DMS 273 (cell line): Measurements from ENCODE around the gene MXD4.

Experiments used
- DNase-seq: peaks from one replicate; lab custom pipeline; 2025; ENCODE audit not compliant: unreplicated experiment; lab: John Stamatoyannopoulos, UW

The MXD4 gene

DNA sequence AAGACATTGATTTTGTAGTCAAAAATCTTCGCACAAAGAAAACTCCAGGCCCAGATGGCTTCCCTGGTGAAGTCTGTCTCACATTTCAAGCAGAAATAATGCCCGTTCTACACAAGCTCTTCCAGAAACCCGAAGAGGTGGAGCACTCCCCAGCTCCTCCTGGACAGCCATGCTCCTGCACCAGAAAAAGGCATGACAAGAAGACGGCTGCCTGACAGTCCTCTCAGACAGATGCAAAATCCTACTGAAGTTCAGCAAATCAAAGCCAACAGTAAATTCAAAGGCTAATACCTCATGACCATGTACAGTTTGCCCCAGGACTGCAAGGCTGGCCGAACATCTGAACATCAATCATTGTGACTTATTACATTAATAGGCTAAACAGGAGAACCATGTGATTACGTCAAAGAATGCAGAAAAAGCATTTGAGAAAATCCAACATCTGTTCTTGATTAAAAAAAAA, 30.8 kb upstream of the MXD4 start:
- peak; percentile 50 for DNase-seq

DNA sequence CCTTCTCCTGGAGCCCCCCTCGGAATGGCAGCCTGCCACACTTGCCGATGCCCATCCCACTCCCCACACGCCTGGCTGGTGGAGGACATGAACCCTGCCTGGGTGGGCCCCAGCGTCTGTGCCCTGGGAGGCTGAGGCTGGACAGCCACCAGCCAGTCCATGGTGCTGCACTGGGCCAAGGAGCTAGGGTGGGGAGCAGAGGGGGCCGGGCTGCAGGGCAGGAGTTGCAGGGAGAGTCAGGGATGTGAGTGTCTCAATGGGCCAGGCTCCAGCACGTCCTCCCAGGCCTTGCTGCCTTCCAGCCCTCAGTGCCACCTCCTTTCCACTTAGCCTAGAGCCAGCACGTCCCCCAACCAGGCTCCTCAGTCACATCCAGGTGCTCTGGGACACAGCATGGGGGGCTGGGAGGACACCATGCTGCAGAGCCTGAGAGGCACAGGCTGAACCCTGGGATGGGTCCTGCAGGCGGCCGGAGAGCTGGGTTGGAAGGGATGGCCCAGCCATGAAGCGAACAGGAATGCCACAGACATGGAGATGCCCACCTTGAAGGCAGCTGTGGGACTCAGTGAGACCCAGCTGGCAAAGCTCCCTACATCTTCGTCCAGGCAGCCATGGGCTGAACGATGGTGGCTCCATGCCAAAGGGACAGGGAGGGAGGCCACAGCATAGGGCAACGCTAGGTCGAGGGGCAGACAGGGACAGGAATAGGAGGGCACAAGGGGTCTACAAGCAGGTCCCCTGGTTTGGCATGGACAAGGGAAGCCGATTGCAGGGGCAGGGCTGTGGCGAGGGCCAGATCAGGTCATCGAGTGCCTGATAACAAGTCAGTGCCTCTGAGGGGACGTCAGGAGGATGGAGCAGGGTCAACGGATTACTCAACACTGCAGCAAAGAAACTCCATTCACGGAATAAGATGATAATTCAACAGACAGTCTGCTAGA, 30.1 kb upstream of the MXD4 start:
- no peak for DNase-seq

DNA sequence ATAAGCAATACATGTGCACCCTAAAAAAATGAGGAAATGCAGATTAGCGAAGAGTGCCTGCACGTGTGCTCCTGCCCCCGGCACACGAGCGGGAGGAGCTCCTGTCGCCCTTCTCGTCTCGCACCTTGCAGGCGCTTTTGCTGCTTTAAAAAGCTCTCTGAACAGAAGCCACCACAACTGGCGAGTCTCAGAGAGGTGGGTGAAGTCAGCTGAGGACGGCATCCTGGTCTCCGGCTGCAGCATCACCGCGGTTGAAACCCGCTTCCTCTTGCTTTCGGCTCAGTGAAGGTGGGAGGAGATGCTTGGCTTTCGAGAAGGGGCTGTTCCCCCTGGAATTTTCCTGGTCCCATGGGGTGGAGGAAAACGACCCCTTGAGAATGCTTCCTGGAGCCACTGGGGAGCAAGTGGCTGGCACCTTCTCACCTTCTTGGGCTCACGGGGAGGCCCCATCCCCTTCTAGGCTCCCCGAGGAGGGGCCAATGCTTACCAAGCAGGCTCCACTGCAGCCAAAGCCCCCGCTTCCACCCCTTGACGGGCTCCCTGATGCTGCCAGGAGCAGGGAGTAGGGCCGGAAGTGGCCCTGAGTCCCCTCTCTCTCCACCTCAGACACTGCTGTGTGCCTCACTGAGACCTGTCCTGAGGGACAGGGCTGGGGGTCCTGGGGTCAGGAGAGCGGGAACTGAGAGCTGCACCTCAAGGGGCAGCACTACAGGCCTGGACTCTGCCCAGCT, 29.2 kb upstream of the MXD4 start:
- no peak for DNase-seq

DNA sequence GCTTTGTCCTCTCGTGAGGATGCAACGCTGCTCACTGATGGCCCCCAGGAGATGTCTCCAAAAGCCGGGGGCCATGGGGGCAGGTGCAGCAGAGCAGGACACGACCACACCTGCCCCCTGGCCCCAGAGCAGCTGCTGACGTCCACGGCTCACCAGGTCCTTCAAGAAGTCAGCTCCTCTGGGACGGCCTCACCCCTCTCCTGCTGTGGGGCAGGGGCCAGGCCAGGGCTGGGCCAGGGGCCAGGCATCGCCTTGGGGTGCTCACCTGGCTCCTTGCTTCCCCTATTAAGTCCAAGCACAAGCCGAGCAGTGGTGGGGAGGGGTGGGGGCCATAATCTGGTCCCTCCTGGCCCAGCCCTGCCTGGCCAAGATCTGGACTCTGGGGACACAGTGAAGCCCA, 28.6 kb upstream of the MXD4 start:
- no peak for DNase-seq

DNA sequence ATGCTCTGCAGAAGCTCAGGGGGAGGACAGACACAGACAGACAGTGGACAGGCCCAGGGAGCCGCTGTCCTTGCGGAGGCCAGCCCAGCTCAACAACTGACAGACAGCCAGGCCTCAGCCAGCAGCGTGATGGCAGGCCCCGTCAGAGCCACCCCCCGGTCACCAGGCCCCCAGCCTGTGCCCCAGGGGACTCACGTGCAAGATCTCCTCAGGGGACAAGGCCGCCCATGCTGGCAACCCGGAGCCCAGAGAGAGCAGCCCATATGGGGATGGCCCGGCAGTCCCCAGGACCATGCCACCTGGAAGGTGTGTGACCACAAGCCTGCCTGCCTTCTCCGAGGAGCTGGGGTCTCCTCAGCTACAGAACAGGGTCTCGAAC, 28.0 kb upstream of the MXD4 start:
- DNase-seq = no peak

DNA sequence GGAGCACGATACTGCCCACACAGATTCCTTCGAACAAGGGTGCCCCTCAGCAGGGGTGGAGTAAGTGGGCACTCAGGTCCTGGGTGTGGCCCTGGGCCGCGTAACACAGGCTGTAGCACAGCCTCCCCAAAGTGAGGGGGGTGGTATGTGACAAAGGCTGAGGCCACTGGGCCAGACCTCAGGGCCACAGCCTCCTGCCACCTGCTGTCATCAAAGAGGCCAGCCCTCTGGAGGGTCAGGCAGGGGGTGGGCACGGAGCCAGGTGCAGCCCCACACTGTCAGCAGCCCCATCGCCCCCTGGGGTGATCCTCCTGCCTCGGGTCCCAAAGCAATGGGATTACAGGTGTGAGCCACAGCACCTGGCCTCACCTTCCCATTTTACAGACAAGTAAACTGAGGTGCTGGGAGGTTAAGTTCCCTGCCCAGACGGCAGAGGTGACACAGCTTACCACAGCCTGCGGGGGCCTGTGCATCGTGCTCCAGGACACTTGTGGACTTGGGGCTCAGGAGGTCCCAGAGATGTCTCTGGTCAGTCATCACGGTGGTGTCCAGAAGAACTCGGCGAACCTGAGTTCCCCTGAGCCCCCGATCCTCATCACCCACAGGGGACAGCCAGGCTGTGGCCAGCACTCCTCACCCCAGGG, 27.5 kb upstream of the MXD4 start:
- DNase-seq = no peak

DNA sequence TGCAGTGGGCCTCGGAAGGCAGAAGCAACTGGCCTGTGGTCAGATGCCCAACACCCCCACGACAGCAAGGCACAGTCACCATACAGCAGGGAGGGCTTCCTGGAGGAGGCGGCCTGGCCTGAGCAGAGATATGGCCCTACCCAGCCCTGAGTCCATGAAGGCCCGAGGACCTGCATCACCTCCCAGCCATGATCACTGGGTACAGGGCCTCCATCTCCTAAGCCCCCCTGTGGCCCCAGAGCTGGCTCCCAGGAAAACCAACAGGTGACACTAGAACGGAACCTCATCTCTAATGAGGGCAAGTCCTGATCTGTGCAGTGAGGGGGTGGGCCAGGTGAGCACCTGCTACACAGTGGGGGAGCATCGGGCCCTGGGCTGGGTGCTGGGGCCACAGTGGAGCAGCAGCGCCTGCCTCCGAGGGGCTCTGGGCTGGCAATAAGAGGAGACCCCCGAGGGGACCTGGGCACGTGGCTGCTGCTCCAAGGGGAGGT, 26.2 kb upstream of the MXD4 start:
- no peak for DNase-seq

DNA sequence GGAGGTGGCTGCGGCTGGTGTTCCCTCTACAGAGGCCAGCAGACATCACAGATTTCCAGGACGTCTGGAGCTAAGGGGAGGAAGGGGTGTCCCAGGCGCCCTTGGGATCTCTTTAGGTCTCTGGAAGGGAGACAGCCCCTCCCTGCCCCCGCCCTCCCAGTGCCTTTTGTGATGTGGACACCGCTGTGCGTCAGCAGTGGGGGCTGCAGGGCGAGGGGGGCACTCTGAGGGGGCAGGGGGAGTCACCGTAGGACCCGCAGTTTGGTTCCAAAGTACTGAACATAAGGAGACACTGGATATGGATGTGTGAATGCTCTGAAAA, 25.6 kb upstream of the MXD4 start:
- DNase-seq = no peak

DNA sequence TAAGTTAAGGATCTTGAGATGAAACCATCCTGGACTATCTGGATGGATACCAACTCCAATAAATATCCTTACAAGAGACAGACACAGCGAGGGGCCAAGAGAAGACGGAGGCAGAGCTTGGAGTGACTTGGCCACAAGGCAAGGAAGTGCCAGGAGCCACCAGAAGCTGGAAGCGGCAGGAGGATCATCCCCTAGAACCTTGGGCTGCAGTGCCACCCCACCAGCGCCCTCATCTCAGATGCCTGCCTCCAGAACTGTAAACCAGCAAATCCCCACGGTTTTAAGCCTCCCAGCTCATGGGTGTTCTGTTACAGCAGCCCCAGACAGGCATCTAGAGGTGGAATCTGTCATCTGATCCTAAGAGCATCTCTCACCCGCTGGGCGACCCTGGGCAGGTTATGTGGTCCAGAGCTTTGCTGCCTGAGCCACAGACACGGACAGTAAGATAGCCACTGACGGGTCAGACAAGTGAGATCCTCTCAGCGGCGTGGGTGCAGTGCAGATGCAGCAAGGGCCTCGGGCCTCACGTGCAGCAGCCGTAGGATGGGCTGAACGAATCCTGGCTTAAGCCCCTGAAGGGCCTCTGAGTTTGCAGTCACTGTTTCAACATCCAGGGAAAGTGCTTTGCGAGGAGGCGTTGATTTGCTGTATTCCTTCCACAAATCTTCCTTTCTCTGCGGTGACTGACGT, 25.1 kb upstream of the MXD4 start:
- DNase-seq = no peak

DNA sequence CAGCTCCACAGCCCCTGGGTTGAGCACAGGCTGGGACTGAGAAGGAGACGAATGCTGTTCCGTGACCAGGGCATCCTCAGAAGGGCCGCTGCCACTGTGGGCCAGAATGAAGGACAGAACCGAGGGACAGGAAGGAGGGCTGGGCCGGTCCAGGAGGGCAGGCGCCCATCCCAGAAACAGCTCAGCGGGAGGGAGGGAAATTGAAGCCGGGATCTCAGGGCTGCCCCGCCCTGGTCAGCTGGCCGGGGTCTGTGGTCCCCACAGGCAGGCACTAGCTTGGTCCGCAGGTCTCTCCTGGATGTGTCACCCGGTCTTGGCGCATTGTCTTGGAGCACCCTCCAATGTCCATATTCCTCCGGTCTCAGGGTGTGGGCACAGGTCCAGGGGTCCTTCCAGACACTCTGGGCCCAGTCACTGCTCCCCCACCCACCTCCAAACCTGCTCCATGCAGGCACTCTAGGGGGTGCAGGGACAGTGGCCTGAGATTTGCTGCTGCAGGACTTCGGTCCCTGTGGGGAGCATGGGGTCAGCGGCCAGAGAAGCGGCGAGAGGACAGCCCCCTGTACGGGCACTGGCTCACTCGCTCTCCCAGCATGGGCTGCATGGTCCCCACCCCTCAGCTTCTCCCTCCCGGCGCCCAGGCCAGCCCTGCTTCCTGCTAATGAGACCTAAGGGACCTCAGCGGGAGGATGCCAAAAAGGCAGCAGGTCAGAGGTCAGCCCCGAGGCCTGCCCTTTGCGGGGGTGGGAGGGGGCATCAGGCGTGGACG, 23.9 kb upstream of the MXD4 start:
- no peak for DNase-seq

DNA sequence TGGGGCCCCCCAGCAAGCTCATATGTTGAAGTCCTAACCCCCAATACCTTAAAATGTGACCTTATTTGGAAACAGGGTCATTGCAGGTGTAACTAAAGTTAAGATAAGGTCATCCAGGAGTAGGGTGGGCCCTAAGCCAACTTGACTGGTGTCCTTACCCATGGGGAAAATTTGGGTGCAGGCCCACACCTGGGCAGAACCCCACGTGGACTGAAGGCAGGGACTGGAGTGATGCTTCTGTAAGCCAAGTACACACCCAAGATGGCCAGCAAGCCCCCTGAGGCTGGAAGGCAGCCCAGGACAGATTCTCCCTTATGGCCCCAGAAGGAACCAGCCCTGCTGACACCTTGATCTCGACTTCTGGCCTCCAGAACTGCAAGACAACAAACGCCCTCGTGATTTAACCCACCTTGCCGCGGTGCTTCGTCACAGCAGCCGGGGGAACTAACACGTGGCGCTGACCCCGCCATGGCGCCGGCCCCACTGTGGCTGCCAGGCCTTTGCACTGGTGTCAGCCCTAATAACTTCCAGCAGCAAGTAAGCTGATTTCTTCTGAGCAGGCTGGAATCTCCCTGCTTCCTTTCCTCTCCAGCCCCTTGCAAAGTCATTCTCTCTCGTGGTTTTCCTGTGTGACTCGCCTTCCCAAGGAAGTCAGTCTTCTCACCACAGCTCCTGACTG, 23.2 kb upstream of the MXD4 start:
- no peak for DNase-seq

DNA sequence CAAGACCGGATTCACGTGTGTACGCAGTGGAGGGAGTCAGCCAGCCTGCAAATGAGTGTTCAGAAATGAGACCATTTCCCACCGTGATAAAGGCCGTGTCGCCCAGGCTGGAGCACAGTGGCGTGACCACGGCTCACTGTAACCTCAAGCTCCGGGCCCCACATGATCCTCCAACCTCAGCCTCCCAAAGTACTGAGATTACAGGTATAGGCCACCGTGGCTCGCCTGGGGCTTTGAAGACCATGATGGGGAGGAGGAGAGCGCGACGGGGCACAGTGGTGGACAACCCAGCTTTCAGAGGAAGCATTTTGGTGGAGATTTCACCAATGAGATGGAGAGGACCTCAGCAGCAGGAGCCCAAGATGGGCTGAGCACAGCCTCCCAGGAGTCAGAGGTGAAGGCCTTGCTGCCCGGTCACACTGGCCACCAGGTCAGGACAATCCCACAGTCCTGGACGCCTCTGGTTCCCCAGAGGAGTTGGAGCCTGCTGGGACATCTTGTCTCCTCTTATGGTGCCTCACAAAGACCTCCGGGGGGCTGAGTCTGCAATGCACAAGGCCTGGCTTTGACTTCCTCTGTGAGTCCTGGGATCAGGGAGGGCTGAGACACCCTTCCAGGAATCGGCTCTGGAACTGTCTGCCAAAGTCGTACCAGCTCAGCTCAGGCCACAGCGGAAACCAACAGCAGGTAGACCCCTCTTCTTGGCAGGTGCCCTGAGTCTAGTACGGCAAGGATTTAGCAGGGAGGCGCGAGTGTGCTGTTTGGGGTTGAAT, 22.4 kb upstream of the MXD4 start:
- no peak for DNase-seq

DNA sequence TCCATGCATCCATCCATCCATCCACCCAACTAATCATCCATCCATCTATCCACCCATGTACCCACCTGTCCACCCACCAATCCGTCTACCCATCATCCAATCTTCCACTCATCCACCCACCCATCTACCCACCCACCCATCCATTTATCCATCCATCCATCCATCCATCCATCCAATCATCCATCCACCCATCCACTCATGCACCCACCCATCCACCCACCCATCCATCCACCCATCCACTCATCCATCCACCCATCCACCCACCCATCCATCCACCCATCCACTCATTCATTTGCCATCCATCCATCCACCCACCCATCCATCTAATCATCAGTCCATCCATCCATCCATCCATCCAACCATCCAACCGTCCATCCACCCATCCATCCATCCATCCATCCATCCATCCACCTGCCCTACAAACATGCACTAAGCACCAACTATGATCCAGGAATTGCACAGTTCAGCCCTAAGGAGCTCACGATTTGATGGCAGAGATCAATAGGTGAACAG, 21.3 kb upstream of the MXD4 start:
- DNase-seq = no peak

DNA sequence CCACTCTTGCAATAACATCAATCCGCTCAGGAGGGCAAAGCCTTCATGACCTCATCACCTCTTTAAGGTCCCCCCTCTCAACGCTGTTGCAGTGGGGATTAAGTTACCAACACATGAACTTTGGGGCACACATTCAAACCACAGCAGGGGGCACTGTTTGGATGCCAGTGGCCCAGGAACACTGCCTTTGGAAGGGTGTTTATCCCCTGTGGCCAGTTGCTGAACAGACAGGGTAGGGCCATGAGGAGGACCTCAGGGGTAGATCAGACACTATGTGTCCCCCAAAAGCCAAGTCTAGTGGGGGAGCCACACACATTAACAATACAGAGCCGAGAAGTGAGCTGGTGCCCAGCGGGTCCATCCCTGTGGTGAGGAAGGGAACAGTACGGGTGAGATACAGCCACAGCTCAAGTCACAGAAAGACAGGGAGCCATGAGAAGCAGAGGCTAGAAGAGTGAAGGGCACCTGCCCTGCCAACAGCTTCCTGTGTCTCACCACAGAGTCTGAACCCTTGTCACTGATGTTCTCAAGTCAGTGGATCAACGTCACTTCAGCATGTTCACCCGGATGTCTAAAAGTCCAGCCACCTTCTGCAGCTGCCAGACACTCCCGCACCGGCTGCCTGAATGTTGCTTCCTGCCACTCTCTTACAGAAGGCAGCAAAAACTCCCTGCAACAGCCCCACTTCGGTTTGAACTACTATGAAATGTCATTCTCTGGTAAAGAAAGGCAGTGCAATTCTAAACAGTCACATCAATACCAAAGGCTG, 19.9 kb upstream of the MXD4 start:
- DNase-seq = peak; percentile 24

DNA sequence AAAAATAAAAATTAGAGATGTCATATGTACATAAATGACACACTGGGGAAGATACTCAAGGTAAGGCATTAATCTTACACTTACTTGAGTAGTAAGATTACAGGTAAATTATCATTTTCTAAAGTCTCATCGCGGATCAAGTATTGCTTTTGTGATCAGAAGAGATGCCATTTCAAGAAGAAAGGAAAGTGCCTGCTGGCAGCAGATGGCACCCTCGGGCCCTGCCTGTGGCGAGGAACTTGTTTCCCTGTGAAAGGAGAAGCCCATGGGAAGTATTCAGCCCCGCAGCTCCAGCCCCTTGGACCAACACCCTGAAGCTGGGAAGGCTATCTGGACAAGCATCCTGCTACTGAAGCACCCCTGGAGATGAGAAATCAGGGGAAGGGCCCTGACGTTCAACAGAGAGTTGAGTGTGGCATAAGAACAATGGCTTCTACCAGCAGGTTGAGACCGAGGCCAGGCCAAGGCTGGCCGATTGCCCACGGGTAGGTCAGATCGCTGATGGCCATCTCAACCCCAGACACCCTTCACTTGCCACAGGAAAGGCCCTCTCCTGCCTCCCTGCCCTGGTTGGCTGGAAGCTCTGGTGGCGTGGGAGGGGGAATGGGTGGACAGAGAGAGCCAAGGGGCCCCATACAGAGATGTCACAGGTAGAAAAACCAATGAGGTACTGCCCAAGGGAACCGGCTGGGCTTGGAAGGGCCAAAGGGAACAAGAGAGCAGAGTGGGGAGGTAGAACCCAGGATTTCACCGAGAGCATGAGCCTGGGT, 18.8 kb upstream of the MXD4 start:
- DNase-seq = peak; percentile 43

DNA sequence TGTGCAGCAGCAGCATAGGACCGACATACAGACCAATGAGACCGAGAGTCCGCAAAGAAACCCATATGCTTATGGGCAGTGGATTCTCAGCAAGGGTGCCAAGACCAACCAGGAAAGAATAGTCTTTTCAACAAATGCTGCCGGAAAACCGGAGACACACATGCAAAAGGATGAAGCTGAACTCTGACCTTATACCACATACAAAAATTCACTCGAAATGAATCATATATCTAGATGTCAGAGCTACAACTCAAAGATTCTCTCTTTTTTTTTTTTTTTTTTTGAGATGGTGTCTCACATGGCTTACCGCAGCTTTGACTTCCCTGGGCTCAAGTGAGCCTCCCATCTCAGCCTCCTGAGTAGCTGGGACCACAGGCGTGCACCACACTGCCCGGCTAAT, 16.0 kb upstream of the MXD4 start:
- DNase-seq = no peak

DNA sequence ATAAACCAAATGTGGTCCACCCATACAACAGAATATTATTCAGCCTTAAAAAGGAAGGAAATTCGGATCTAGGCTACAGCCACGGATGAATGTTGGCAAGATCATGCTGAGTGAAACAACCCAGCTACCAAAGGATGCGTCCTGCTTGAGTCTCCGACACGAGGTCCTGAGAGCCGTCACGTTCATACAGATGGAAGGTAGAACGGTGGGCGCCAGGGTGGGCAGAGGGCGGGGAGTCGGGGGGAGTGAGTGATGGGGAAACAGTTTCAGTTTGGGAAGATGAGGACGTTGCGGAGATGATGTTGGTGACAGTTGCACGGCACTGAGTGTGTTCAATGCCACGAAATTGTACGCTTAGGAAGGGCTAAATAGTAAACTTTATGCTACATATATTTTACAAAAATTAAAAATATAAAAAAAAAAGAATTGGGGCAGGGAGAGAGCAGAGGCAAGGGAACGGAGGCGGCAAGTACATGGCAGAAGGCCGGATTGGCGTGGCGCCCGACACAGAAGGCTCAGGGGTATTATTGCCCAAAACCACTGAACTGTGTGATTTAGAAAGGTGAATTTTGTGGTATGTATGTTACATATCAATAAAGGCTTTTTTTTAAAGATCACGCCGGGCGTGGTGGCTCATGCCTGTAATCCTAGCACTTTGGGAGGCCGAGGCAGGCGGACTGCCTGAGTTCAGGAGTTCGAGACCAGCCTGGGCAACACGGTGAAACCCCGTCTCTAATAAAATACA, 14.8 kb upstream of the MXD4 start:
- peak; percentile 48 for DNase-seq
